ENCODE results near the gene SLC38A10.

Gene SLC38A10

DNA sequence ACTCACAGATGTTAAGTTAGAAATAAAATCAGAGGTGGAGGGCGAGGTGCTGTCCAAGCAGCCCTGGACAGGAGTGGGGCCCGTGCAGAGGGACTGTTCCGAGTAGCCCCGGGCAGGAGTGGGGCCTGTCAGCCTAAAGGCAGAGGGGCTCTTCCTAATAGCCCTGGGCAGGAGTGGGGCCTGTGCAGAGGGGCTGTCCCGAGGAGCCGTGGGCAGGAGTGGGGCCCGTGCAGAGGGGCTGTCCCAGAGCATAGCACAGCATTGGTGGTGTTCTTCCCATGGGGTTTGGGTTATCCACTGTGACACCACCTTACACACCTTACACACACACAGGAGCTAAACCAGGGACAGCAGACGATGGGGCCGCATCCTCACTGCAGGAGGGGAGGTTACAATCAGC, 82.7 kb downstream of the SLC38A10 start:
- TF ChIP-seq, protein P1, sequence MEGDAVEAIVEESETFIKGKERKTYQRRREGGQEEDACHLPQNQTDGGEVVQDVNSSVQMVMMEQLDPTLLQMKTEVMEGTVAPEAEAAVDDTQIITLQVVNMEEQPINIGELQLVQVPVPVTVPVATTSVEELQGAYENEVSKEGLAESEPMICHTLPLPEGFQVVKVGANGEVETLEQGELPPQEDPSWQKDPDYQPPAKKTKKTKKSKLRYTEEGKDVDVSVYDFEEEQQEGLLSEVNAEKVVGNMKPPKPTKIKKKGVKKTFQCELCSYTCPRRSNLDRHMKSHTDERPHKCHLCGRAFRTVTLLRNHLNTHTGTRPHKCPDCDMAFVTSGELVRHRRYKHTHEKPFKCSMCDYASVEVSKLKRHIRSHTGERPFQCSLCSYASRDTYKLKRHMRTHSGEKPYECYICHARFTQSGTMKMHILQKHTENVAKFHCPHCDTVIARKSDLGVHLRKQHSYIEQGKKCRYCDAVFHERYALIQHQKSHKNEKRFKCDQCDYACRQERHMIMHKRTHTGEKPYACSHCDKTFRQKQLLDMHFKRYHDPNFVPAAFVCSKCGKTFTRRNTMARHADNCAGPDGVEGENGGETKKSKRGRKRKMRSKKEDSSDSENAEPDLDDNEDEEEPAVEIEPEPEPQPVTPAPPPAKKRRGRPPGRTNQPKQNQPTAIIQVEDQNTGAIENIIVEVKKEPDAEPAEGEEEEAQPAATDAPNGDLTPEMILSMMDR (IDR thresholded peaks at IDR 0.05; ENCODE audit: low read depth, low read length), result no peak
- H3K4me3 ChIP-seq (ENCODE audit: low read depth, low read length), result no peak overlapping the region

DNA sequence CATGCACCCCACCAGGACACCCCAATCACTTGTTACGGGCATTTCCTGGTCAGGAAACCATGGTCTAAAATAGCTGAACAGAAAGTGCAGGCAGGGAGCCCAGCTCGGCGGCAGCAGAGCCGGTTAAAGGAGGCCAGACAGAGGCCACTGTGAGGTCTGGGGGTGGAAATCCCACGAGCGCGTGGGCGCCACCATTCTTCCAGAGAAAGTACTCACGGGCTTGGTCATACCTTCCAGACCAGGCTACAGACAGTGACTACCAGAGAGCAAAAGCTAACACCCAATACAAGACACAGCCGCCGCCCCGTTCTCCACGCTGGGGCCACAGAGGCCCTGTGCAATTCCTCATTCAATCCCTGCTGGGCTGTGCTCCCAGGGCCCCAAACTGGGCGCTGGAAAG, 84.2 kb downstream of the SLC38A10 start:
- no peak overlapping the region for H3K4me3 ChIP-seq (ENCODE audit: low read depth, low read length)
- TF ChIP-seq, protein P1 (IDR thresholded peaks at IDR 0.05; ENCODE audit: low read depth, low read length), result no peak

DNA sequence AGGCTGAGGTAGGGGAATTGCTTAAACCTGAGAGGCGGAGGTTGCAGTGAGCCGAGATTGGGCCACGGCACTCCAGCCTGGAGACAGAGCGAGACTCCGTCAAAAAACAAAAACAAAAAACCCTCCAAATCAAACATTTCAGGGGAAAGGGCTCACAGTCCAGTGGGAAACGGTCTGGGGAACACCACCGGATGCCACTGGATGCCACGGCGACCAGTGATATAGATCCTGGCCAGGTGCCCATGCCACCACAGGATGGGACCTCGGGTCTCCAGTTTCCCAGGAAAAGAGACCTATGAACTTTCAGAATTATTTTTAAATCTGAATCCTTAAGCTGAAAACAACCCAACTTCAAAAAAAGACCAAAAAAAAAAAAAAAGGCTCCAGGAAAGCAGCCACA, 84.6 kb downstream of the SLC38A10 start:
- TF ChIP-seq, protein P1 (IDR thresholded peaks at IDR 0.05; ENCODE audit: low read depth, low read length), result no peak
- H3K4me3 ChIP-seq (ENCODE audit: low read depth, low read length), result no peak overlapping the region

DNA sequence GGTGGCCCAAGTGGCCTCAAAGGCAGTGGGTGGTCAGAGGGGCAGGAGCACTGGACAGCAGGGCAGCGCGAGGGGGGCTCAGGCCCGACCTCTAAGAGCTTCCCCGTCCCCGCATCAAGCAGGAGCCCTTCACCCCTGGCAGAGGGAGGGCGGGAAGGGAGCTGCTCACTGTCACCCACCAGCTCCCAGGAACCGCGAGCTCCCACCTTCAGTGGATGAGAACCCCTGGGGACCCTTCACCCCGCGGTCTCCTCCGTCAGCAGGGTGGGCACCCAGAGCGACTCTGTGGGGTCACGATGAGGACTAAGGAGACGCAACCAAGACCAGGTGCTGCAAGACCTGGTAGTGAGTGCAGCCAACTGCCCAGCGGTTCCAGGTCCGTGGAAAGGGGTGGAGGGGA, 86.0 kb downstream of the SLC38A10 start:
- no peak overlapping the region for H3K4me3 ChIP-seq (ENCODE audit: low read depth, low read length)
- TF ChIP-seq, protein P1 (IDR thresholded peaks at IDR 0.05; ENCODE audit: low read depth, low read length), result no peak

DNA sequence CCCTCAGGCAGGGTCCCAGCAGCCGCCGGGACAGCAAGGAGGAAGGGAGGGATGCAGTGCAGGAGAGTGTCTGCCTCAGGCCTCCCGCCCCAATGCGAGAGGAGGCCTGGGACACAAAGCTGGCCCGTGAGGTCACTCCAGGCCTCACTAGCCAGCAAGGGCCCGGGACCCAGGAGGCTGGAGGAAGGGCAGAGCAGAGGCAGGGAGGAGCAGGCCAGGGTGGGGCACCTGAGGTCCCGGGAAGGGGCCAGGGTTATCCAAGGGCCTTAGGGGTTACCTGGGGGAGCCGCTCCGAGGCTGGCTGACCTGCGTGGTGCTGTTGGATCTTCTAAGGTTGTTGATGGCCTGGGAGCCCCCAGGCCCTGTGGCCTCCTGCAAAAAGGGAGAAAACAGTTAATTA, 86.5 kb downstream of the SLC38A10 start:
- TF ChIP-seq, protein P1 (IDR thresholded peaks at IDR 0.05; ENCODE audit: low read depth, low read length), result no peak
- no peak overlapping the region for H3K4me3 ChIP-seq (ENCODE audit: low read depth, low read length)

DNA sequence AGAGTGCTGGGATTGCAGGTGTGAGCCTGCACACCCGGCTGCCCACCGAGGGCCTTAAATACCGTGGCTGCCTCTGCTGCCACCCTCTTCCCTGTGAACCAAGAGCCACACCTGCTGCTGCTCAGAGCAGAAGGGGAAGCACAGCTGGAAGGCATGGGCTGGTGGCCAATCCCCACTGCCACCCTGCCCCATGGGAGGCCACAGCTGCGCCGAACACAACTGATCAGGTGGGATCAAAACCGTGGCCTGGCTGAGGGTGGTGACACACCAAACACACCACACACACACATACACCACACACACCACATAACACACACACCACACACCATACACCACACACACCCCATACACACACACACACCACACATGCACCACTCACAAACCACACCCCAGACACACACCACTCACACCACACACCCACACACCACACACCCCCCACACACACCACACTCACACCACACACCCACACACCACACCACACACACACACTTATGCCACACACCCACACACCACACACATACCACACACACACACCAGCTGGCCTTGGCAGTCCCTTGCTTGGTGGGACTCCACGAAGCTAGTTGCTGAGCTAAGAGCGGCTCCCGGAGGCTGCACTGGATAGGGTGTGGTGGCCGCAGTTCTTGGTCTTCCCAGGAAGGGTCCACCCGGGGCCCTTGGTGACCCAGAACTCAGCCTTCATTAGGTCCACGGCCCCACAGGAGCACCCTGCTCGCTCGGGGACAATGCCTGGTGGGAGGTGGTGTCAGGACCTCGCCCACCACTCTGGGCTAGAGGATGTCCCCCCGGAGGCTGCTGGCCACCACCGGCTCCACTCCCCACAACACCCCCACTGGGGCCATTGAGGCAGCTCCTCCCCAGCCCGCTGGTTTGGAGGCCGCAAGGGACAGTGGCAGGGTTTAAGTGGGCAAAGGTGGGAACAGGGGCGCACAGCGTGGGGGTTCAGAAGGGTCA, 87.2 kb downstream of the SLC38A10 start:
- no peak overlapping the region for H3K4me3 ChIP-seq (ENCODE audit: low read depth, low read length)
- TF ChIP-seq, protein P1 (IDR thresholded peaks at IDR 0.05; ENCODE audit: low read depth, low read length), result no peak

DNA sequence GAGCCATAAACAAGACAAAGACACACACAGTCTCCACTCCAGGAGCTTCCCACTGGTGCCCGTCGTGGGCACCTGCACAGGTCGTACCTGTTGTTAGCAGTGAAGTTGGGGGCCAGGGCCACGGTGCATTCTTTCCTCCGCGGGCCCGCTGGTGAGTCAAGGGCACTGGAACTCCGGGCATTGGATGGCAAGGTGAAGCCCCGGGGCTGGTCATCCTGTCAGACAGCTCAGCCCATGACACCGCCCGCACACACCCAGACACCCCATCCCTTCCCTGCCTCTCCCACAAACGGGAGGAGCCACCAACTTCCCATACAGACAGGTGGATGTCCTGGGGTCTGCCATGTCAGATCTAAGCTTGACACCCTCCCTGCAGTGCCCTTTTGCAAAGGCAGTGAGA, 88.5 kb downstream of the SLC38A10 start:
- TF ChIP-seq, protein P1 (IDR thresholded peaks at IDR 0.05; ENCODE audit: low read depth, low read length), result no peak
- H3K4me3 ChIP-seq (ENCODE audit: low read depth, low read length), result no peak overlapping the region

All from WI38 (cell line).